ENCODE results near the gene AMOT.
A peak's percentile ranks its signal among the peaks of the same experiment; 100 is the strongest.

AMOT gene

GRCh38 chrX:112738347-112739033 lies 102.1 kb downstream of the AMOT start:
- no peak for DNase-seq (ENCODE audit: low spot score)

DNA sequence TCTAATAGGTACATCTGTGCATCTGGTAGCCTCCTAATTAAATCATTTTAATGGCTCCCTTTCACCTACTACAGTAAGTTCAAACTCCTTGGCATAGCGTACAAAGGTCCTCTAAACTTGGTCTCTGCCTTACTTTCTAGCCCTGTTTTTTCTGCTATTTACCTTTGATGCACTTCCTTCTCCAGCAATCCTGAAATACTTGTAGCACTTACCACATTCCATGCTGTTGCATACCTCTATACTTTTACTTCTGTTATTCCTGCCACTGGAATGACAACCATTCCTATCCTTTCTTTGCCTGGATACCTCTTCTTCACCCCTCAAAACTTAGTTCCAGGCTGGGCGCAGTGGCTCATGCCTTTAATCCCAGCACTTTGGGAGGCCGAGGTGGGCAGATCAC lies 104.3 kb downstream of the AMOT start:
- no peak for DNase-seq (ENCODE audit: low spot score)

GRCh38 chrX:112735147-112735546 lies 105.5 kb downstream of the AMOT start:
- no peak for DNase-seq (ENCODE audit: low spot score)

- DNase-seq (ENCODE audit: low spot score), result no peak
These were observed 106.3 kb downstream of the AMOT start for GRCh38 chrX:112734290-112734689.

- peak; percentile 0 for DNase-seq (ENCODE audit: low spot score)
These were observed 108.8 kb downstream of the AMOT start for GRCh38 chrX:112731793-112732192.

Data from CD4-positive, alpha-beta T cell treated with Interleukin-15 for 4 hours (primary cell).